ENCODE data around the gene RAB11B.
"Not testable (repeated sequence)": the region's sequence is repeated elsewhere in the genome, so short reads cannot be mapped to it uniquely, and the experiment has no call there.

RAB11B gene

DNA sequence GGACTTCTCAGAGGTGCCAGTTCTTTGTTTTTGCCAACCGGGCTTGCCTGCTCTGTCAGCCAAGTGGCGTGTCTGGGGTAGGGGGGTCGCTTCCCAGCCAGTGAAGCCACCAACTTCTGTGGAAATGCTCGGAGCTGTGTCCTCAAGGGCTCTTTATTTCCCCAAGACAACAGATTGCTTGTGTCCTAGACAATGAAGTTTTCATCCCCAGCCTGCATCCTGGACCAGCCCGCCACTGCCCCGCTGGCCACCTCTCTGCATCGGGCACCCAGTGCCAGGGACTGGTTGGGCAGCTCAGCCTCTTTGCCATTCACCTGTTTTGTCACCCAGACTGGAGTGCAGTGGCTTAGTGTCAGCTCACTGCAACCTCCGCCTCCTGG, 3.7 kb downstream of the RAB11B start:
- no peak for DNase-seq (ENCODE audit: low read depth in 3 of 3)

DNA sequence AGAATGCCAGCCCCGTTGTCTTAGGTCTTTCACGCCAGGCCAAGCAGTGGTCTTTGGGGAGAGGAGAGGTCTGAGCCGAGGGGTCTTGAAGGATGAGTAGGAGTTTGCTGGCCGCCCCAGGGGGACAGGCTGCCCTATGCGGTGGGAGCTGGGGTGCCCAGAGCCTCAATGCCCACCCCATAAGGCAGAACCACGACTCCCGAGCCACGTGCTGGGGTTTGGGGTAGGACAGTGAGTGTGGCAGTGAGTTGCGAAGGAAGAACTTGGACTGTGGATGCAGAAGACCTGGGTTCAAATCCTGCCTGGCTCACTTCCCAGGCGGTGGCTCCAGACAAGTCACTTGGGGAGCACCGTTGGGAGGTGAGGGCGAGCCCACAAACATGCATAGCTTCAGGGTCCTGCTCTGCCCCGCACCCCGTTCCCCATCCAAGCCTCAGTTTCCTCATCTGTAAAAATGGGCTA, 5.5 kb downstream of the RAB11B start:
- no peak for DNase-seq (ENCODE audit: low read depth in 3 of 3)

DNA sequence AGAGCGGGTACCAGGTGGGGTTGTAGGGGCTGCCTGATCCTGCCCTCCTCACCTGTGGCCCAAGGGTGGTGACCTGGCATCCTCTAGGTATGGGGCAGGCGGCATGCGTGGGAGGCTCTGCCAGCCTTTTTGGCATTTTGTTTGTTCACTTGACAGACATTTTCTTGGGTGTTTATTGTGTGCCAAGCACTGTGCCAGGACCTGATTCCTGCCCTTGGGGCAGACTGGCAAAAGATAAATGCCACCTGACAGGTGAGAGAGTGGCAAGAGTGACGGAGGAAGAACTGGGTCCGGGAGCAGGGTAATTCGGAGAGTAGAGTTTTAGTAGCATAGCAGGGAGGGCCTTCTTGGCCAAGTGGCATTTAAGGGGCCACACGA, 6.0 kb downstream of the RAB11B start:
- DNase-seq (ENCODE audit: low read depth in 3 of 3): no peak

DNA sequence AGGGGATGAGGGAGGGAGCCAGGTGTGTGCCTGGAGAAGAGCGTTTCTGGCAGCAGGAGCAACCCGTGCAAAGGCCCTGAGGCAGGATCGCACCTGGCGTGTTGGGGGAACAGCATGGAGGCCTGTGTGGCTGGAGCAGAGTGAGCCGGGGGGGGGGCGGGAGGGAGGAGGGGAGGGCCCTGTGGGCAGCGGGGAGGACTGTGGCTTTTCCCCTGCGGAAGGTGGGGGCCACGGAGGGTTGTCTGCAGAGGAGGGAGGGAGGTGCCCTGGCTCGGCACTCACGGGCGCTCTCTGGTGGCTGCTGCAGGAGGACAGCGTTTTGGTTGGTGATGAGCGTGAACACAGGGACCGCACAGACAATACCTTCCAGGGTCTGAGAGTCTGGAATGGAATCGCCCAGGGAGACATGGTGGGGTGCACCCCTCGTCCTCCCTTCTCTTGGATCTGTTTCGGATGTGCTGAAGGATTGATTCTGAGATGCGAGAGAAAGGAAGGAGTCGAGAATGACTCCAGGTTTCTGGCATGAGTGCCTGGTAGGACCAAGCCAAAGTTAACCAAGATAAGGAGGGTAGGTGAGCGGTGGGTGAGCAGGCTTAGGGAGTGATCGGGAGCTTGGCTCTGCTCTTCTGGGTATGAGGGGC, 6.5 kb downstream of the RAB11B start:
- peak; percentile 42 to 69 (median 48) for DNase-seq (ENCODE audit: low read depth in 3 of 3)

DNA sequence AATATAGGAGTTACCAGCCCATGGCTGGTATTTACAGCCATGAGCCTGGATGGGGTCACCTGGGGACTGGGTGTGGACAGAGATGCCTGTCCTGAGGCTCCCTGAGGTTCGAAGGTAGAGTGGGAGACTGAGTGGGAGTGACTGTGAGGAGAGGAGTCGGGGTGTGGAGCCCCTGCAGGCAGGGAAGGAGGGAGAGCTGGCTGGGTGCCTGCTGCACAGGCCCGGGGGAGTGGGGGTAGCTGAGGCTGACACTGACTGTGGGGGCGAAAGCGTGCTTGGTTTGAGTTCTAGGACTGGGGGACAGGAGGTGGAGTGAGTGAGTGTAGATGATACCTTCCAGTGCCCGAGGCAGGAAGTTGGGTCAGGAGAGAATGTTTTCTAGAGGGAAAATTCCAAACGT, 7.1 kb downstream of the RAB11B start:
- DNase-seq (ENCODE audit: low read depth in 3 of 3): no peak

GRCh38 chr19:8397746-8398310, 7.7 kb downstream of the RAB11B start:
- DNase-seq (ENCODE audit: low read depth in 3 of 3): no peak

DNA sequence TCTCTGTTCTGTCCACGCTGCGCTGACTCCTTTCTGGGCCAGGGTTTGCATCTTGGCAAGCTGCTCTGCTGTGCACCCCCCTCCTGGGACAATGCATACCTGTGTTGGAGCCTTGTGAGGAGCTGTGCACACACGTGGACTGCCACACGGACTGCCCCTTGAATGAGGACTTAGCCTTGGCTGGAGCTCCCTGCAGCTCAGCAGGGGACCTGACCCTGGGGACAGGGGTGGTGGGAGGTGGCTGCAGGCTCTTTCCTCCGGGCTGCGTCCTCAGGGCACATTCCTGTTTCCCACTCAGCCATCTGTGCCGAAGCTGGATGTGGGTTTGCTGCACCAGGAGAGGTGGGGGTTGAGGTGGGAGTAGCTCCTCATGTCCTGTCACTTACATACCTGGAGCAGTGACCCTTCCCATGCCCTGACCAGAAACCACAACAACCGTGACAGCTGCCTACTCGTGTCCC, 8.2 kb downstream of the RAB11B start:
- no peak for DNase-seq (ENCODE audit: low read depth in 3 of 3)

DNA sequence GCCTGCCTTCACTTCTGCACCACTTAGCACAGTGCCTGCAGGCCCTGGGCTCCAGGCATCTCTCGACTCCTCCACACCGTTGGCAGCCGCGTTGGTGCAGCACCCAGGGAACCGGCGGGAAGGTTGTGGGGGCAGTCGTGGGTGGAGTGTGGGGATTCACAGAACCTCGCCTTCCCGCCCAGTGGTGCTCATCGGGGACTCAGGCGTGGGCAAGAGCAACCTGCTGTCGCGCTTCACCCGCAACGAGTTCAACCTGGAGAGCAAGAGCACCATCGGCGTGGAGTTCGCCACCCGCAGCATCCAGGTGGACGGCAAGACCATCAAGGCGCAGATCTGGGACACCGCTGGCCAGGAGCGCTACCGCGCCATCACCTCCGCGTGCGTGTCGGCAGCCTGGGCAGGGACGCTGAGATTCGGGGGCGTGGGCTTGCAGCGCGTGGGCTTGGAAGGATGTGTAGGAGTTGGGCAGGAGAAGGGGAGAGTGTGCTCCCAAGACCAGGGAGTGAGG, 9.6 kb downstream of the RAB11B start:
- no peak for DNase-seq (ENCODE audit: low read depth in 3 of 3)

- DNase-seq (ENCODE audit: low read depth in 3 of 3): no peak
These were observed 11.8 kb downstream of the RAB11B start for GRCh38 chr19:8401981-8402411.

- DNase-seq (ENCODE audit: low read depth in 3 of 3): no peak
These were observed 13.1 kb downstream of the RAB11B start for GRCh38 chr19:8403098-8403819.

DNA sequence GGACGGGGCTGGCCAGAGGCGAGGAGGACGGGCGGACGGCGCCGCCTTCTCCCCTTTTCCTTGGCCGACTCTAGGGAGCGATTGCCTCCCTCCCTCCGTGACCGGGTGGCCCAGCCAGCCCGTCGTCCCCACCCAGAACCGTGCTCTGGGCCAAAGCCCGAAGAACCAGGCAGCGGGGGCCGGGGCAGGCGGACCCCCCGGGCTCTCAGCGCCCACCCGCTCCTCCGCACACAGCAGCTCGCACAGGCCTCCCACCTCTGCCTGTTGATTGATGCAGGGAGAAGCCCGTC, 13.6 kb downstream of the RAB11B start:
- DNase-seq (ENCODE audit: low read depth in 3 of 3): no peak

DNA sequence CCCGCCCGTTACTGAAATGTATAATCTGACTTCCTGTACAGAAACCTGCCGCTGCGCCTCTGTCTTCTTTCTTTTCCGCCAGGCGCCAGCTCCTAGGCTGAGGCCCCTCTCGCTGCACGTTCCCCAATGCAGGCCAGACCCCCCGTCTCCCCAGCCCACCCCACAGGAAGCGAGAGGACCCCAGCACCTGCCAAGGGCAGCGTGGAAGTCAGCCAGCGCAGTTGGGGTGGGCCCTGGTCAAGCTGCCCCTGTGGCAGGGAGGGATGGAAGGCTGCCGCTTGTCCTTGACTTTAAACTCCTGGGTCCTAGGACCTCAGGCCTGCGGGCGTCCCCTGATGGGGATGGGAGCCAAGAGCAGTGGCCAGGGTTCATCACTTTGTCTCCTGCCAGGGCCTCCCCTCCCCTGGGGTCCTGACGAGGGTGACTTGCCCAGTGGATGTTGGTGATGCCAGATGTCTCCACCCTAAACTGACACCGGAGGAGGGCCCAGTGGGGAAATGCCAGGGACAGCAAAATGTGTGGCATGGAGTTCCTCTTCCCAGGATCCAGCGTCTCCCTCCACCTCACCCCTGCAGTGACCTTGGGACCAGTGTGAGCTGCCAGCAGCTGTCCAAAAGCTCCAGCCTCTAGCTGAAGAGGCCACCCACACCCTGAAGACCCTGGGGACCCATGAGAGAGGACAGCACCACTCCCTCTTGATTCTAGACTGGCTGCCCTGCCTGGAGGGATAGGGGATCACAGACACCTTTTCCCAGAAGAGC, 14.4 kb downstream of the RAB11B start:
- DNase-seq (ENCODE audit: low read depth in 3 of 3): no peak

GRCh38 chr19:8410718-8411117, 20.6 kb downstream of the RAB11B start:
- DNase-seq (ENCODE audit: low read depth in 3 of 3): not testable (repeated sequence)

- peak; percentile 88 to 95 (median 94) for DNase-seq (ENCODE audit: low read depth in 3 of 3)
These were observed 22.8 kb downstream of the RAB11B start, which contains the start of gene MARCHF2 for GRCh38 chr19:8412783-8413628. Gene MARCHF2 (plus strand): TSS chr19:8413305. CDS start chr19:8421841, 8,536 bp downstream.

DNA sequence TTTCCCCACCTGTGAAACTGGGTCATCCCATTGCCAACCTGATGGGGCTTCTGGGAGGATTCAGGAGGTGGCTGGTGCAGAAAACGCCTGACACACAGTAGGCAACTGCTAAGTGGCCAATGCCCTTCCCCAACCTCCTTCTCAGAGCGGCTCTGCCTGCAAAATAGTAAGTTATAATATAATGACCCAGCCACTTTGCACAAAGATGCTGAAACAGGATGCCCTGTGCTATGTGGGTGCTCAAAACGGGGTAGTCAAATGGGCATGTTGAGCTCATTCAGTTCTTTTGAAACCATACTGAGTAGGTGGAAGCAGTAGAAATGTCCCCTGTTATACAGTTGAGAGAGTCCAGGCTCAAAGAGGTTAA, 23.5 kb downstream of the RAB11B start:
- no peak for DNase-seq (ENCODE audit: low read depth in 3 of 3)

GRCh38 chr19:8416796-8417195, 26.6 kb downstream of the RAB11B start:
- DNase-seq (ENCODE audit: low read depth in 3 of 3): no peak

GRCh38 chr19:8421484-8422461, 31.6 kb downstream of the RAB11B start:
- no peak for DNase-seq (ENCODE audit: low read depth in 3 of 3)

DNA sequence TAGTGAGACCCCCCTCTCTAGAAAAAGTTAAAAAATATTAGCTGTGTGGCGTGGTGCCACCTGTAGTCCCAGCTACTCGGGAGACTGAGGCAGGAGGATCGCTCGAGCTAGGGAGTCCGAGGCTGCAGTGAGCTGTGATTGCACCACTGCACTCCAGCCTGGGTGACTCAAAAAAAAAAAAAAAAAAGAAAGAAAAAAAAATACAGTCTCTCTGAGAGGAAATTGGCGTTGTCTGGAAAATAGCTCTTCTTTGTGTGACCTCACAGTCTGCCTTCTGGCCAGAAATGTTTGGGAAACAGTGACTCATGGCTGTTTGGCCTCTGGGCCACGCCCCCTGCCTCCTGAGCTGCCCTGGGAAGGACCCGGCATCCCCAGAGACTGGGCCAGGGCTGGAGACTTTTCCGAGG, 33.7 kb downstream of the RAB11B start:
- no peak for DNase-seq (ENCODE audit: low read depth in 3 of 3)

DNA sequence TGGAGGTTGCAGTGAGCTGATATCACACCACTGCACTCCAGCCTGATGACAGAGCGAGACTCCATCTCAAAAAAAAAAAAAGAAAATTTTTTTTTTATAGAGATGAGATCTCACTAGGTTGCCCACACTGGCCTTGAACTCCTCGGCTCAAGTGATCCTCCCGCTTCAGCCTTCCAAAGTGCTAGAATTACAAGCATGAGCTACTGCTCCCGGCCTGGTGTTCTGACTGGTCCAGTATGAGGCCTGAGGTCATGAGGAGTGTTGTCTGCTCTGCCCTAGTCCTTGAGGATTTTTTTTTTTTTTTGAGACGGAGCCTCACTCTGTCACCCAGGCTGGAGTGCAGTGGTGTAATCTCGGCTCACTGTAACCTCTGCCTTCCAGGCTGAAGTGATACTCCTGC, 35.2 kb downstream of the RAB11B start:
- DNase-seq (ENCODE audit: low read depth in 3 of 3): not testable (repeated sequence)

DNA sequence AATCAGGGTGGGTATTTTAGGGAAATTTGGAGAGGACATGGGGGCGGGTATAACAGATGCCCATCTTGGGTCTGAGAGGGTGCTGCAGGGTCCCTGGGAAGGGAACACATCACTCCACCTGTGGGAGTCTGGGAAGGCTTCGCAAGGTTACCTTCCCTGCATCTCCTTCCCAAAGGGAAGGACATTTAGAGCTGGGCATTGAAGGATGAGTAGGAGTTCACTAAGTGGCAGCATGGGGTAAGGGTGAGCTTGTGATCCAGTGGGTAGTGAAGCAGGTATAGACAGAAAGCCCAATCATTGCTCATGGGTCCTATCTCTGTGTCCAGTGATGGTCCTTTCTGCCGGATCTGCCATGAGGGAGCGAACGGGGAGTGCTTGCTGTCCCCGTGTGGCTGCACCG, 36.1 kb downstream of the RAB11B start:
- no peak for DNase-seq (ENCODE audit: low read depth in 3 of 3)
